ENCODE measurements around the gene ZFAND2A. TPM values are rescaled to one million over a fixed set of nuclear protein-coding genes. Genes with fewer than 3 reads are reported as not detected.
"Not testable (repeated sequence)": the region's sequence is repeated elsewhere in the genome, so short reads cannot be mapped to it uniquely, and the experiment has no call there.

ZFAND2A gene
- total and polyA plus RNA-seq, 8 donors: 15.1 to 28.9 (median 22.8) TPM

DNA sequence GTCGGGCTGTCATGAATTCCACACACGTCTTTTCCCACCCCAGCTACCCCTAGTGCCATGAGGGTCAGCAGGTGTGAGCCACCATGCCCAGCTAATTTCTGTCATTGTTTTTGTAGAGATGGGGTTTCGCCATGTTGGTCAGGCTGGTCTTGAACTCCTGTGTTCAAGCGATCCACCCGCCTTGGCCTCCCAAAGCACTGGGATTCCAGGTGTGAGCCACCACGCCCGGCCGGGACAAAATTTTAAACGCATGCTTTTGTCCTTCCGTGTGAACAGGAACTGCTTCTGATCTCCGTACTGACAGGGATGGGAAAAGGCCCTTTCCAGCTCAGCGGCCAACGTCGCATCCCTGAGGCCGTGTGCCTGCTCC, 15.6 kb upstream of the ZFAND2A start:
- no peaks in the 10 kb centered on the region for H3K9me3 ChIP-seq
- TF ChIP-seq, protein P1, sequence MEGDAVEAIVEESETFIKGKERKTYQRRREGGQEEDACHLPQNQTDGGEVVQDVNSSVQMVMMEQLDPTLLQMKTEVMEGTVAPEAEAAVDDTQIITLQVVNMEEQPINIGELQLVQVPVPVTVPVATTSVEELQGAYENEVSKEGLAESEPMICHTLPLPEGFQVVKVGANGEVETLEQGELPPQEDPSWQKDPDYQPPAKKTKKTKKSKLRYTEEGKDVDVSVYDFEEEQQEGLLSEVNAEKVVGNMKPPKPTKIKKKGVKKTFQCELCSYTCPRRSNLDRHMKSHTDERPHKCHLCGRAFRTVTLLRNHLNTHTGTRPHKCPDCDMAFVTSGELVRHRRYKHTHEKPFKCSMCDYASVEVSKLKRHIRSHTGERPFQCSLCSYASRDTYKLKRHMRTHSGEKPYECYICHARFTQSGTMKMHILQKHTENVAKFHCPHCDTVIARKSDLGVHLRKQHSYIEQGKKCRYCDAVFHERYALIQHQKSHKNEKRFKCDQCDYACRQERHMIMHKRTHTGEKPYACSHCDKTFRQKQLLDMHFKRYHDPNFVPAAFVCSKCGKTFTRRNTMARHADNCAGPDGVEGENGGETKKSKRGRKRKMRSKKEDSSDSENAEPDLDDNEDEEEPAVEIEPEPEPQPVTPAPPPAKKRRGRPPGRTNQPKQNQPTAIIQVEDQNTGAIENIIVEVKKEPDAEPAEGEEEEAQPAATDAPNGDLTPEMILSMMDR (IDR thresholded peaks at IDR 0.05): no peak
- H3K4me1 ChIP-seq: peaks cover 0 to 17% of the 10 kb centered on the region in 2 donors
- intact Hi-C loops (cut with DNase I): loop anchor here in 1 of 2 donors (10.0 kb wide), 1 partner anchor 91 kb away; the partner anchor contains the start of gene GPER1
- H3K27me3 ChIP-seq: peaks cover 0 to 17% of the 10 kb centered on the region in 2 donors
- H3K4me3 ChIP-seq: no peak overlapping the region
- no peak for ATAC-seq
- no peaks in the 10 kb centered on the region for H3K36me3 ChIP-seq
- H3K27ac ChIP-seq: no peak overlapping the region
- DNase-seq: peak in 1 of 4 donors; percentile 53

DNA sequence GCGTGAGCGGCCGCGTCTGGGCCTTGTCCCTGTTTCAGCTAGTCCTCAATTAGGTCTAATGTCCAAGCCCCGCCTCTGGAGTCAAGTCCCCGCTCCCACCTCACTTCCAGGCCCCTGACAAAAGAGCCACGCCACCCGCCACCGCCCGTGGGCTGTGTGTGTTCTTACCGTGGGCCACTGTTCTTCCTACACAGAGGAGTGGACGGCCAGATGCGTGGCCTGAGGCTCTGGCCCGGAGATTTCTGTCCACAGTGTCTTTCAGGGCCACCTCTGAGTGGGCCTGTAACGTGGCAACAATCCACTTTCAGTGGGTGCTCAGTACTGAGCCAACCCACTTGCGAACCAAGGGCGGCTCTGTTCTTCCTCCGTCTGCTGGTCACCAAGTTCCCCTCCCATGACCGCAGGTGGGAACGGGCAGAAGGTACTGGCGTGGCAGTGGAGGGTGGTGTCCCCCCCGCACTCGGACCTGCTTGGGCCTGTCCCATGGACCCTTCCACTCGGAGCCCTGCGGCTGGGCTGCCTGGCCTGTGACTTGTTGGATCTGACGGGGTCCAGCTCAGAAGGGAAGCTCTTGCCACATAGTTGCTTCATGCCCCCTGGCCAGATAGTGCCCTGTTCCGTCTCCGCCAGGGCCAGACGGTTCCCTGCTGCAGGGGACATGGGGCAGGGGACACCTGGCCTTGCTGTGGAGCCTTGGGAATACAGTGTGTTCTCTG, 15.0 kb upstream of the ZFAND2A start:
- Histone ChIP-seq H3K36me3 (no peaks in the 10 kb centered on the region), H3K27me3 (peaks cover 0 to 17% of the 10 kb centered on the region in 2 donors), H3K9me3 (no peaks in the 10 kb centered on the region), H3K4me1 (peaks cover 0 to 19% of the 10 kb centered on the region in 2 donors), H3K4me3 (no peak overlapping the region), H3K27ac (no peak overlapping the region)
- no peak for ATAC-seq
- intact Hi-C loops (cut with DNase I): loop anchor here in 1 of 2 donors (10.0 kb wide), 1 partner anchor 90 kb away; the partner anchor contains the start of gene GPER1
- DNase-seq: peak in 1 of 4 donors; percentile 67
- TF ChIP-seq, protein P1 (IDR thresholded peaks at IDR 0.05): no peak

DNA sequence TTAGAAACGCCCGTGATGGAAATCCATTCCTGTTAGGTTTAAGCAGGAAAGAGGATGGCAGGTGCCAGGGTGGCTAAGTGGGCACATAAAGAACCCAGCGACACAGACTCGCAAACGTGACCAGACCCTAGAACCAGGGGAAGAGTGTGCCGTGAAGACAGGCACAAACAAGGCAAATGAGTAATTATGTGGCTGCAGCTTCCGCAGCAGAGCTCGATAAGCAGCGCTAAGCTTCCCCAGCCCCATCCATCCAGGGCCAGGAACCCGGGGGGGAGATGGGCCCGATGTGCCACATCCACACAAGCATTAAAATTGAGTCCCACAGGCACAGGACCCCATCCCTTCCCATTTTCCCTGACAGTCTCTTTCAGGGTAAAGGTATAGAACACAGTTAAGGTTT, 14.0 kb upstream of the ZFAND2A start:
- H3K9me3 ChIP-seq: no peaks in the 10 kb centered on the region
- DNase-seq (no peak), ATAC-seq (no peak)
- no peak overlapping the region for H3K4me3 ChIP-seq
- TF ChIP-seq, protein P1 (IDR thresholded peaks at IDR 0.05): no peak
- intact Hi-C loops (cut with DNase I): loop anchor here in 1 of 2 donors (10.0 kb wide), 1 partner anchor 89 kb away; the partner anchor contains the start of gene GPER1
- no peaks in the 10 kb centered on the region for H3K36me3 ChIP-seq
- H3K4me1 ChIP-seq: peaks cover 0 to 21% of the 10 kb centered on the region in 2 donors
- peaks cover 0 to 13% of the 10 kb centered on the region in 2 donors for H3K27me3 ChIP-seq
- no peak overlapping the region for H3K27ac ChIP-seq

DNA sequence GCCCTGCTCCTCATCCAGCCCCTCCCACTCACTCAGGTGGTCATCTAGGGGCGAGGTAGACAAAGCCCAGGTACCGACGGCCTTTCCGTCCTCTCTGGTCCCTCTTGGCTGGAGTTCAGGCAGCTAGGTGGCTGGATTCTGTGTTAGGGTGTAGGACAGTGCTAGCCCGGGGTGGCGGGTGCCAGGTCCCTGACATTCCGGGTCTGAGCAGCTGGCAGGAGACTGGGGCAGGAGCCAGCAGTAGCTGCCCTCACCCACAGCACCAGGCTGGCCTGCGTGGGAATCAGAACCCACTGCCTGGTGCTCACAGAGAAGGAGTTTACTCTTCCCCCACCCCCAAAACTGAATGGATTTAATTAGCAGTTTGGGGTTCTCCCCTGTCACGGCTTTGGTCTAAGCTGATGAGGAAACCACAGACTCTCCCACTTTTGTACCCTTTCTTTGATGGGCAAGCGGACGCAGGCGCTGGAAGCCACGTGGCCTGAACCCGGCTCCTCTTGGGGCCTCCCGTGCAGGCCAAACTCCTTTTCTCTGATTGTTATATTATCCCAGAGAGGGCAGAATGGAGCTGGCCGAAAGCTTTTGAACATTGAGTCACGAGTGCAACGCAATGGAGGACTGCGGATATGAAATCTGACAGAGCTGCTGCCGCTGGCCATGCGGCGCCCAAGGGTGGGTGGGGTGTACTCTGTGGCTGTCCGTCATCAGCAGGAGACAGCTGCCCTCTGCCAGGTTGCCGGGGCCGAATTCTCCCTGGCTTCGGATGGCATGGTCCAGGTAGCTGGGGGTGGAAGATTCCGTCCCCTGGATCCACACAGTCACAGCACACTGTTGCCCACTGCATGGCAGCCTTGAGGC, 12.9 kb upstream of the ZFAND2A start:
- peak in 1 of 4 donors; percentile 68 for DNase-seq

DNA sequence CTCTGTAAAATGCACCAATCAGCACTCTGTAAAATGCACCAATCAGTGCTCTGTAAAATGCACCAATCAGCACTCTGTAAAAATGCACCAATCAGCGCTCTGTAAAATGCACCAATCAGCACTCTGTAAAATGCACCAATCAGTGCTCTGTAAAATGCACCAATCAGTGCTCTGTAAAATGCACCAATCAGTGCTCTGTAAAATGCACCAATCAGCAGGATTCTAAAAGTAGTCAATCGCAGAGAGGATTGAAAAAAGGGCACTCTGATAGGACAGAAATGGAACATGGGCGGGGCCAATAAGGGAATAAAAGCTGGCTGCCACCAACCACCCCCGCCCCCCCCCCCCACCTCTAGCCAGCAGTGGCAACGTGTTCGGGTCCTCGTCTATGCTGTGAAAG, 11.5 kb upstream of the ZFAND2A start:
- intact Hi-C loops (cut with DNase I): loop anchor here in 1 of 2 donors (10.0 kb wide), 1 partner anchor 87 kb away; the partner anchor contains the start of gene GPER1

More for the DNA sequence above, 12.9 kb upstream of the ZFAND2A start:
- H3K9me3 ChIP-seq: no peaks in the 10 kb centered on the region
- no peak overlapping the region for H3K4me3 ChIP-seq
- intact Hi-C loops (cut with DNase I): loop anchor here in 1 of 2 donors (10.0 kb wide), 1 partner anchor 88 kb away; the partner anchor contains the start of gene GPER1
- peaks cover 0 to 21% of the 10 kb centered on the region in 2 donors for H3K4me1 ChIP-seq
- H3K27me3 ChIP-seq: peaks cover 0 to 9% of the 10 kb centered on the region in 2 donors
- no peak overlapping the region for H3K27ac ChIP-seq
- ATAC-seq: no peak
- TF ChIP-seq, protein P1 (IDR thresholded peaks at IDR 0.05): no peak
- no peaks in the 10 kb centered on the region for H3K36me3 ChIP-seq

More for the DNA sequence above, 11.5 kb upstream of the ZFAND2A start:
- H3K27me3 ChIP-seq, H3K36me3 ChIP-seq, H3K4me3 ChIP-seq, DNase-seq, H3K27ac ChIP-seq, ATAC-seq, H3K9me3 ChIP-seq: not testable (repeated sequence)
- peaks cover 0 to 14% of the 10 kb centered on the region in 2 donors for H3K4me1 ChIP-seq

Data from left lung (tissue), 10 donors.